Effector memory CD4-positive, alpha-beta T cell (primary cell): ENCODE measurements around the gene TWIST2.

Experiments used
- DNase-seq, 3 donors: peaks; one replicate each; pipeline ENCODE4 v3.0.0-alpha.2; 2020
- H3K27ac ChIP-seq: 2 replicates; pipeline ENCODE4 v1.7.0; 2013; ENCODE audit warnings: mild to moderate bottlenecking, low read length, moderate library complexity; ENCODE audit not compliant: insufficient read depth, poor library complexity, severe bottlenecking
- H3K27me3 ChIP-seq: replicated peaks from 2 replicates; pipeline ENCODE4 v1.7.0; 2013; ENCODE audit warnings: mild to moderate bottlenecking, low read length; ENCODE audit not compliant: insufficient read depth, control insufficient read depth, poor library complexity, severe bottlenecking
- H3K36me3 ChIP-seq: 2 replicates; pipeline ENCODE4 v1.7.0; 2013; ENCODE audit warnings: mild to moderate bottlenecking, low read length, moderate library complexity; ENCODE audit not compliant: control insufficient read depth, insufficient read depth
- H3K4me1 ChIP-seq: 2 replicates; pipeline ENCODE4 v1.7.0; 2013; ENCODE audit warnings: low read length, mild to moderate bottlenecking; ENCODE audit not compliant: control insufficient read depth, insufficient read depth, poor library complexity, severe bottlenecking
- H3K4me3 ChIP-seq: 2 replicates; pipeline ENCODE4 v1.7.0; 2013; ENCODE audit warnings: low read length, low read depth, mild to moderate bottlenecking; ENCODE audit not compliant: insufficient read depth, poor library complexity, severe bottlenecking
- H3K9me3 ChIP-seq: 2 replicates; pipeline ENCODE4 v1.7.0; 2013; ENCODE audit warnings: mild to moderate bottlenecking, low read length, moderate library complexity; ENCODE audit not compliant: control insufficient read depth

The TWIST2 gene

GRCh38 chr2:238816291-238816690 lies 31.6 kb upstream of the TWIST2 start:
- Histone ChIP-seq H3K36me3 (no peaks in the 10 kb centered on the region), H3K27me3 (peaks cover 3% of the 10 kb centered on the region), H3K27ac (no peak overlapping the region), H3K4me1 (no peaks in the 10 kb centered on the region), H3K9me3 (no peaks in the 10 kb centered on the region), H3K4me3 (no peak overlapping the region)
- no peak for DNase-seq

GRCh38 chr2:238817382-238817781 lies 30.5 kb upstream of the TWIST2 start:
- H3K27ac ChIP-seq: no peak overlapping the region
- peaks cover 3% of the 10 kb centered on the region for H3K27me3 ChIP-seq
- H3K36me3 ChIP-seq: no peaks in the 10 kb centered on the region
- no peaks in the 10 kb centered on the region for H3K9me3 ChIP-seq
- H3K4me1 ChIP-seq: no peaks in the 10 kb centered on the region
- H3K4me3 ChIP-seq: no peak overlapping the region
- DNase-seq: no peak

GRCh38 chr2:238817891-238818290 lies 30.0 kb upstream of the TWIST2 start:
- Histone ChIP-seq H3K4me3 (no peak overlapping the region), H3K9me3 (no peaks in the 10 kb centered on the region), H3K36me3 (no peaks in the 10 kb centered on the region), H3K4me1 (no peaks in the 10 kb centered on the region), H3K27ac (no peak overlapping the region), H3K27me3 (peaks cover 3% of the 10 kb centered on the region)
- DNase-seq: no peak

GRCh38 chr2:238818561-238818960 lies 29.3 kb upstream of the TWIST2 start:
- Histone ChIP-seq H3K4me3 (no peak overlapping the region), H3K36me3 (no peaks in the 10 kb centered on the region), H3K27ac (no peak overlapping the region), H3K9me3 (no peaks in the 10 kb centered on the region), H3K4me1 (no peaks in the 10 kb centered on the region), H3K27me3 (peaks cover 3% of the 10 kb centered on the region)
- DNase-seq: no peak

GRCh38 chr2:238820197-238820596 lies 27.7 kb upstream of the TWIST2 start:
- Histone ChIP-seq H3K9me3 (no peaks in the 10 kb centered on the region), H3K4me3 (no peak overlapping the region), H3K27me3 (peaks cover 3% of the 10 kb centered on the region), H3K4me1 (no peaks in the 10 kb centered on the region), H3K36me3 (no peaks in the 10 kb centered on the region), H3K27ac (no peak overlapping the region)
- DNase-seq: no peak

GRCh38 chr2:238820916-238821315 lies 27.0 kb upstream of the TWIST2 start:
- no peak overlapping the region for H3K27ac ChIP-seq
- no peaks in the 10 kb centered on the region for H3K9me3 ChIP-seq
- no peak overlapping the region for H3K4me3 ChIP-seq
- peaks cover 3% of the 10 kb centered on the region for H3K27me3 ChIP-seq
- DNase-seq: no peak
- H3K36me3 ChIP-seq: no peaks in the 10 kb centered on the region
- no peaks in the 10 kb centered on the region for H3K4me1 ChIP-seq

GRCh38 chr2:238821391-238821790 lies 26.5 kb upstream of the TWIST2 start:
- Histone ChIP-seq H3K27ac (no peak overlapping the region), H3K9me3 (no peaks in the 10 kb centered on the region), H3K36me3 (no peaks in the 10 kb centered on the region), H3K4me3 (no peak overlapping the region), H3K4me1 (no peaks in the 10 kb centered on the region), H3K27me3 (peaks cover 3% of the 10 kb centered on the region)
- no peak for DNase-seq

- no peak overlapping the region for H3K27ac ChIP-seq
- no peak for DNase-seq
Observed at GRCh38 chr2:238821944-238822670, 25.8 kb upstream of the TWIST2 start.

GRCh38 chr2:238822955-238823354 lies 24.9 kb upstream of the TWIST2 start:
- Histone ChIP-seq H3K4me3 (no peak overlapping the region), H3K4me1 (no peaks in the 10 kb centered on the region), H3K36me3 (no peaks in the 10 kb centered on the region), H3K9me3 (no peaks in the 10 kb centered on the region), H3K27me3 (no peaks in the 10 kb centered on the region), H3K27ac (no peak overlapping the region)
- DNase-seq: no peak

More at GRCh38 chr2:238821944-238822670, 25.8 kb upstream of the TWIST2 start:
- H3K4me3 ChIP-seq: no peak overlapping the region
- H3K27me3 ChIP-seq: peaks cover 2% of the 10 kb centered on the region
- no peaks in the 10 kb centered on the region for H3K9me3 ChIP-seq
- no peaks in the 10 kb centered on the region for H3K36me3 ChIP-seq
- no peaks in the 10 kb centered on the region for H3K4me1 ChIP-seq

- no peak for DNase-seq
- no peak overlapping the region for H3K27ac ChIP-seq
- H3K27me3 ChIP-seq: no peaks in the 10 kb centered on the region
- H3K36me3 ChIP-seq: no peaks in the 10 kb centered on the region
- no peak overlapping the region for H3K4me3 ChIP-seq
- H3K4me1 ChIP-seq: no peaks in the 10 kb centered on the region
- H3K9me3 ChIP-seq: no peaks in the 10 kb centered on the region
Observed at GRCh38 chr2:238831177-238831576, 16.7 kb upstream of the TWIST2 start.
